Activated naive CD4-positive, alpha-beta T cell treated with anti-CD3 and anti-CD28 coated beads, Interleukin-2, amount 50 U/mL, for 24 hours (primary cell): ENCODE measurements around the gene PTPRO.

Source experiments
- H3K27ac Mint-ChIP-seq: one replicate; pipeline ENCODE4 v1.8.0; 2021; ENCODE audit warnings: mild to moderate bottlenecking, mixed read lengths
- H3K27me3 Mint-ChIP-seq: one replicate; pipeline ENCODE4 v1.8.0; 2021; ENCODE audit warnings: mixed read lengths
- H3K36me3 Mint-ChIP-seq: one replicate; pipeline ENCODE4 v1.8.0; 2021; ENCODE audit warnings: mixed read lengths
- H3K4me1 Mint-ChIP-seq: one replicate; pipeline ENCODE4 v1.8.0; 2021; ENCODE audit warnings: mixed read lengths
- H3K4me3 Mint-ChIP-seq: one replicate; pipeline ENCODE4 v1.8.0; 2021; ENCODE audit warnings: mild to moderate bottlenecking, mixed read lengths
- H3K9me3 Mint-ChIP-seq: one replicate; pipeline ENCODE4 v1.8.0; 2021; ENCODE audit warnings: mixed read lengths

The PTPRO gene

DNA sequence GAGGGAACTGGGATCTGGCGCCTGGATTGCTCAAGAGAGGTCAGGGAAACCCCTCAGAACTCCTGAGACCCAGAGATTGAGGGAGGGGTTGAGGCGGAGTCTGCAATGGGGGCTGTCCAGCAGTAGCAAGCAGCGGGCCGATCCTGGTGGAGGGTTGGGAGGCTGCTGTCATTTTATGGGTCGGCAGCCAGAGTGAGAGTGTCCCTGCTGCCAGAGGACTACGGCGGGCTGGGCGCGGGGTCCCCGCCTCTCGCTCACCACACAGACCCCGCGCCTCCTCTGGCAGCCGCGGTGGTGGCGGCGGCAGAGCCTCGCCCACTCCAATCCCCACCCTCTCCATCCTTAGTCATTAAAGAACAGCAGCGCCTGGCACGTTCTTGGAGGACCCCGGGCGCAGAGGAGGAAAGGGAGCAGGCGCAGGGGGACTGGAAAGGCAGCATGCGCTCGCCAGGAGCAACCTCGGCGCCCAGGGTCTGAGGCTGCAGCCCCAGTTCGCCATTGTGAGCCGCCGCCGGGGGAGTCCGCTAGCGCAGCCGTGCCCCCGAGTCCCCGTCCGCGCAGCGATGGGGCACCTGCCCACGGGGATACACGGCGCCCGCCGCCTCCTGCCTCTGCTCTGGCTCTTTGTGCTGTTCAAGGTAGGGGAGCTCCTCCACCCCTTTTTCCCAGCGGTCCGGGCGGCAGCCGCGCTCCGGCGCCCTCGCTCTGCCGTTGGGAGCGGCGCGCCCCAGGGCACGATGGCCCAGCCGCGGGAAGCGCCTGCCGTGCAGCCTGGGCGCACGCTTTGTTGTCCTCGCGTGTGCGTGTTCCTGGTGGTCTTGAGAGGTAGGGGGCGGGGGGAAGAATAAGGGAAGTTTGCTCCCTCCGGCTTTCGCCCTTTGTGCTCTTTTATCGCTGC, at the start of gene PTPRO:
TSS of gene PTPRO (plus strand) at position 345 of the 898 bp plus-strand sequence.
- Mint-ChIP-seq H3K4me1 (peaks cover 4% of the 10 kb centered on the region), H3K27ac (no peak within 1 kb of the TSS), H3K4me3 (peak within 1 kb of the TSS; percentile 1), H3K36me3 (no peaks in the 10 kb centered on the region), H3K9me3 (no peaks in the 10 kb centered on the region), H3K27me3 (peaks cover 30% of the 10 kb centered on the region)

DNA sequence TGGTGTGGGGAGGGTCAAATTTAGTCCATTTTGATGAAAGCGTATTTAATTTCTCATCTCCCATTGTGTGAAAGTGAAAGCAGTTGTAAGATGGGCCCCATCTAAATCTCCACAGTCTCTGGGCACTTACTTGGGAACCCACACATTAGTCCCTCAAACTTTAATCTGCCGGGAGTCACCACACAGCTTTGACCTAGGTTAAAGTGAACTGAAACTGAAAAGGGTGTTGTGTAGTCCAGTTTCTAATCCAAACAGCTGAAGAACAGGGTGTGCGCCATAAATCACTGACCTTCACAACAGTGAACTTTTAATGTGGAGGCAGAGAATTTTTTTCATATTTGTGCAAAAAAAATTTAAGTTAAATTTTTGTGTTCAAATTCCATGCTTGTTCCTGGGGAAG, 48.4 kb upstream of the PTPRO start:
- Mint-ChIP-seq H3K4me3 (no peak overlapping the region), H3K9me3 (no peaks in the 10 kb centered on the region), H3K36me3 (no peaks in the 10 kb centered on the region), H3K27me3 (no peaks in the 10 kb centered on the region), H3K27ac (no peak overlapping the region), H3K4me1 (peaks cover 2% of the 10 kb centered on the region)

GRCh38 chr12:15274561-15274967, 47.7 kb upstream of the PTPRO start:
- Mint-ChIP-seq H3K27ac (no peak overlapping the region), H3K36me3 (no peaks in the 10 kb centered on the region), H3K4me3 (no peak overlapping the region), H3K9me3 (no peaks in the 10 kb centered on the region), H3K4me1 (peaks cover 3% of the 10 kb centered on the region), H3K27me3 (no peaks in the 10 kb centered on the region)

DNA sequence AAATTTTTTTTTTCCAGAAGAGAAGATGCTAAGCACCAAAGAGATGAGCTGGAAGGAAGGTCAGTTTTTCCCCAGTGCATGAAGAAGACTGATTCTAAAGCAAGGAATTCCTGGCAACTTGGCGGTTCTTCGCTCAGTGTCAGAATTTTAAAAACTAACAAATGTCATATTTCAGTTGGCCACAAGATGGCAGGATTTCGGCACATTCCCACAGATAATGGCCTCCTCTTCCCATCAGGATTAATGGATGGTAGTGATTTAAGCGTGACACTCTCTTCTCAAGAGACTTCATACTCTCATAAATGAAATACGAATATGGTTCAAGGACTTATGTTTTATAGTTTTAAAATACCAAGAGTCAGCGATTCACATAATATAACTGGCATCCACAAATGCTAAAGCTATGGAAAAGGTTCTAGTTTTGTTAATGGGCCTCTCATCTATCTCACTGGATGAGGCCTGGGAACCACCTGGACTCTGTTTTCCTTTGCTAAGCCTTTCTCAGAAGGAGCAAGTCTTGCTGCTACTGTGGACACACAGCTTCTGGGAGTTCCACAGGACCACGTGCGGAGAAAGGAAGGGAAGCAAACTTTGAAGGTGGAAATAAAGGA, 46.1 kb upstream of the PTPRO start:
- peak overlapping the region; percentile 44 for H3K27ac Mint-ChIP-seq
- no peak overlapping the region for H3K4me3 Mint-ChIP-seq
- no peaks in the 10 kb centered on the region for H3K27me3 Mint-ChIP-seq

DNA sequence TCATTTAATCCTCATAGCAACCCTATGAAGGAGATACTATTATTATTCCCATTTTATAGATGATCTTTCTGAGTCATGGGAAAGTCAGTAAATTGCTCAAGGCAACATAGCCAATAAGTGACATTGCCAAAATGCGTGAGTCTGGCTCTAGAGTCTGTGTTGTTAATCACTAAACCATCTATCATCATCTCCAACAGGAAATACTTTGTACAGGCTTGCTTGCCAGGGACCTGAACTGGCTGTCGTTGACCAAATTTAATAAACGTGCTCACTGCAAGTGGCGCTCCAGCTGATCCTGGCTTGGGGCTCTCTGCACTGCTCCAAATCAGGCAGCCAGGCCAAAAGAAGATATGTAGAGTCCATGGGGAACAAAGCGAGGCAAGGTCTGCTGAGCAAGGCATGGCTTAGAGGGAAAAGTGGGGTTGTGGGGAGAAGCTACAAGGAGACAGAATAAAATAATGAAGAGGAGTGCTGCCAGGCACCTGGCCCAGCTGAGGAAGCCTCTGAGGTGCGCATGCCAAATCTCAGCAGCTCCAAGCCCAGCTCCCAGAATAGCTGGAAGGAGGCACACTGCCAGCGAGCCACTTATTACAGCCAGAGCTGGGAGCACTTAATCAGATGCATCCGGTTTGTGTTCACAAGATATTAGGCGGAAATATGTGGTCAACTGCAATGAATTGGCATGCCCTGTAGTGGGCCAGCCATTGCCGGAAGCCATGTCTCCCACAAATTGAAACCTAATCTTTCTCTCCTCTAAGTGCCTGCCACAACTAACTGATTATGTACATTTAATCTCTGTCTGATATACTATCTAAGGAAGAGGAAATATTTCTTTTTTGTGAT, 43.3 kb upstream of the PTPRO start:
- Mint-ChIP-seq H3K27ac (no peak overlapping the region), H3K4me3 (no peak overlapping the region), H3K36me3 (no peaks in the 10 kb centered on the region), H3K4me1 (peaks cover 3% of the 10 kb centered on the region), H3K9me3 (no peaks in the 10 kb centered on the region), H3K27me3 (no peaks in the 10 kb centered on the region)

More for the DNA sequence above, 46.1 kb upstream of the PTPRO start:
- Mint-ChIP-seq H3K4me1 (peaks cover 3% of the 10 kb centered on the region), H3K36me3 (no peaks in the 10 kb centered on the region), H3K9me3 (no peaks in the 10 kb centered on the region)

- no peaks in the 10 kb centered on the region for H3K36me3 Mint-ChIP-seq
- H3K4me3 Mint-ChIP-seq = no peak overlapping the region
- peaks cover 3% of the 10 kb centered on the region for H3K4me1 Mint-ChIP-seq
- H3K27ac Mint-ChIP-seq = no peak overlapping the region
- H3K27me3 Mint-ChIP-seq = no peaks in the 10 kb centered on the region
- no peaks in the 10 kb centered on the region for H3K9me3 Mint-ChIP-seq
Observed at GRCh38 chr12:15280930-15281329, 41.4 kb upstream of the PTPRO start.

- H3K9me3 Mint-ChIP-seq = no peaks in the 10 kb centered on the region
- no peak overlapping the region for H3K27ac Mint-ChIP-seq
- H3K36me3 Mint-ChIP-seq = no peaks in the 10 kb centered on the region
- H3K27me3 Mint-ChIP-seq = peaks cover 1% of the 10 kb centered on the region
- peaks cover 3% of the 10 kb centered on the region for H3K4me1 Mint-ChIP-seq
- no peak overlapping the region for H3K4me3 Mint-ChIP-seq
Observed at GRCh38 chr12:15289192-15289591, 33.1 kb upstream of the PTPRO start.

- peaks cover 3% of the 10 kb centered on the region for H3K4me1 Mint-ChIP-seq
- no peaks in the 10 kb centered on the region for H3K9me3 Mint-ChIP-seq
- H3K27me3 Mint-ChIP-seq = peaks cover 14% of the 10 kb centered on the region
- H3K36me3 Mint-ChIP-seq = no peaks in the 10 kb centered on the region
- H3K27ac Mint-ChIP-seq = no peak overlapping the region
- H3K4me3 Mint-ChIP-seq = no peak overlapping the region
Observed at GRCh38 chr12:15293731-15294130, 28.6 kb upstream of the PTPRO start.

DNA sequence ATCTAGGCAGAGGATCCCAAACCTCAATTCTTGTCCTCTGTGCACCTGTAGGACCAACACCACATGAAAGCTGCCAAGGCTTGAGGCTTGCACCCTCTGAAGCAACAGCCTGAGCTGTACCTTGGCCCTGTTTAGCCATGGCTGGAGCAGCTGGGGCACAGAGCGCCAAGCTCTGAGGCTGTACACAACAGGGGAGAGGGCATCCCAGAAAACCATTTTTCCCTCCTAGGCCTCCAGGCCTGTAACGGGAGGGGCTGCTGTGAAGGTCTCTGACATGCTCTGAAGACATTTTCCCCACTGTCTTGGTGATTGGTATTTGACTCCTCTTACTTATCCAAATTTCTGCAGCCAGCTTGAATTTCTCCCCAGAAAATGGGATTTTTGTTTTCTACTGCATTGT, 22.4 kb upstream of the PTPRO start:
- Mint-ChIP-seq H3K4me3 (no peak overlapping the region), H3K27ac (no peak overlapping the region), H3K4me1 (no peaks in the 10 kb centered on the region), H3K36me3 (peaks cover 4% of the 10 kb centered on the region), H3K9me3 (peaks cover 5% of the 10 kb centered on the region), H3K27me3 (peaks cover 18% of the 10 kb centered on the region)

- H3K4me1 Mint-ChIP-seq = no peaks in the 10 kb centered on the region
- peaks cover 5% of the 10 kb centered on the region for H3K9me3 Mint-ChIP-seq
- H3K27ac Mint-ChIP-seq = no peak overlapping the region
- H3K36me3 Mint-ChIP-seq = peaks cover 4% of the 10 kb centered on the region
- H3K27me3 Mint-ChIP-seq = peaks cover 6% of the 10 kb centered on the region
- no peak overlapping the region for H3K4me3 Mint-ChIP-seq
Observed at GRCh38 chr12:15304296-15304695, 18.0 kb upstream of the PTPRO start.

- H3K4me1 Mint-ChIP-seq = no peaks in the 10 kb centered on the region
- H3K27me3 Mint-ChIP-seq = peaks cover 5% of the 10 kb centered on the region
- no peak overlapping the region for H3K27ac Mint-ChIP-seq
- H3K9me3 Mint-ChIP-seq = peaks cover 5% of the 10 kb centered on the region
- peaks cover 2% of the 10 kb centered on the region for H3K36me3 Mint-ChIP-seq
- no peak overlapping the region for H3K4me3 Mint-ChIP-seq
Observed at GRCh38 chr12:15306605-15307004, 15.7 kb upstream of the PTPRO start.

DNA sequence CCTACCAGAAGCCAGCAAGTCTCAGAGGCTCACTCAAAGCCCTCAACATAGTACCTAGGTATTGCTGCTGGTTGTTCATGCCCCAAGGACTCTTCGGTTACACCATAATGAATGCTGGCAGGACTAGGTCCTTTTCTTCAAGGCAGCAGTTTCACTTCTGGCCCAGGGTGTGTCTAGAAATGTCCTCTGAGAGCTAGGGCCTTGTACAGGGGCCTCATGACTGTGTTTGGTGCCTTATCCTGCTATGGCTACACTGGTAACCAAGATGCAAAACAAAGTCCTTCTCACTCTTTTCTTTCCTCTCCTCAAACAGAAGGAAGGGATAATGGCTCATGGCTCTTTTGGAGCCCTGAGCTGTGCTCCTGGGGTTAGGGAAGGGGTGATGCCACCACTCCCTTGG, 15.2 kb upstream of the PTPRO start:
- no peaks in the 10 kb centered on the region for H3K4me1 Mint-ChIP-seq
- H3K27me3 Mint-ChIP-seq = peaks cover 8% of the 10 kb centered on the region
- H3K4me3 Mint-ChIP-seq = no peak overlapping the region
- H3K36me3 Mint-ChIP-seq = peaks cover 2% of the 10 kb centered on the region
- H3K27ac Mint-ChIP-seq = no peak overlapping the region
- peaks cover 5% of the 10 kb centered on the region for H3K9me3 Mint-ChIP-seq

DNA sequence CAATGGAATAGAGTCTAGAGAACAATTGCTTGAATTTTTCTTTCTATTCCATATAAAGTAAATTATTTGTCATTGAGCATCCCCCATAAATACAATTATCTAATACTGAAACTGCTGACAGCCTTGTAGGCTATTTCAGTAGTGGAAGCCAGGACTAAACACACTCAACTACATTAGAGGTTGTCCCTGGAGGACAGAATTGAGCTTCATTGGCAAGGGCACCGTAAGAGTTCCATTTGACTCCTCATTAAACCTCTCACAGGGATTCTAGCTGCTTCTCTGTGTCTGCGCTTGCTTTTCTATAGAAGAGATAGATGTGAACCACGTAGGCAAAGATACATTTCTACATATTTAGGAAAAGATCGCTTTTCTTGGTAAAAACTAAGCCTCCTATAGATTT, 3.5 kb upstream of the PTPRO start:
- no peak overlapping the region for H3K27ac Mint-ChIP-seq
- peaks cover 20% of the 10 kb centered on the region for H3K27me3 Mint-ChIP-seq
- H3K9me3 Mint-ChIP-seq = no peaks in the 10 kb centered on the region
- H3K4me1 Mint-ChIP-seq = peaks cover 4% of the 10 kb centered on the region
- no peaks in the 10 kb centered on the region for H3K36me3 Mint-ChIP-seq
- no peak overlapping the region for H3K4me3 Mint-ChIP-seq

- Mint-ChIP-seq H3K4me3 (no peak overlapping the region), H3K4me1 (peaks cover 4% of the 10 kb centered on the region), H3K27ac (no peak overlapping the region), H3K36me3 (no peaks in the 10 kb centered on the region), H3K27me3 (peaks cover 29% of the 10 kb centered on the region), H3K9me3 (no peaks in the 10 kb centered on the region)
Observed at GRCh38 chr12:15320881-15321280, 1.4 kb upstream of the PTPRO start.

- no peaks in the 10 kb centered on the region for H3K9me3 Mint-ChIP-seq
- no peak overlapping the region for H3K4me3 Mint-ChIP-seq
- H3K27ac Mint-ChIP-seq = no peak overlapping the region
- H3K36me3 Mint-ChIP-seq = no peaks in the 10 kb centered on the region
- peaks cover 4% of the 10 kb centered on the region for H3K4me1 Mint-ChIP-seq
- H3K27me3 Mint-ChIP-seq = peaks cover 29% of the 10 kb centered on the region
Observed at GRCh38 chr12:15323480-15323879, 1.2 kb downstream of the PTPRO start.

DNA sequence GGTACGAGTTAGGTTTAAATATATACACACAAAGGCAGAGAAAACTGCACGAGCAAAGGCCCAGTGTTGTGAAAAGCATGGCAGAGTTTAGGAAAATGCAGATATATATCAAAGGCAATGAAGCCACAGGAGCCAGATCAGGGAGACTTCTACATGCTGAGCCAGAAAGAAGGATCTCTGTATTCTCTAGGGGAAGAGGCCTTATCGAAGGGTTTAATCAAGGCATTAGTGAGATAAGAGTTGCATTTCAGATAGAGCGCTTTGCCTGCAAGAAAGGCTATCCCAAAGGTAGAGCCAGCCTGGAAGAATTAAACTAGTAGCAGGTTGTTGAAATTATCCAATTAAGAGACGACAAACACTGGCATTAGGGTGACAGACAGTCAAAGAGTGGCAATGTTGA, 7.6 kb downstream of the PTPRO start:
- Mint-ChIP-seq H3K9me3 (no peaks in the 10 kb centered on the region), H3K36me3 (no peaks in the 10 kb centered on the region), H3K27ac (no peak overlapping the region), H3K27me3 (peaks cover 21% of the 10 kb centered on the region), H3K4me3 (no peak overlapping the region), H3K4me1 (no peaks in the 10 kb centered on the region)
